WTC11 (cell line): ENCODE data around the gene ADIPOR2. TPM values are rescaled to one million over a fixed set of nuclear protein-coding genes. Genes with fewer than 3 reads are reported as not detected.

Experiments
- ATAC-seq: fragments of 200-7000 bp; cut with Tn5 transposase; 2 replicates; pipeline ENCODE4 v1.10.0; 2021; ENCODE audit warnings: mild to moderate bottlenecking, moderate library complexity
- CTCF ChIA-PET: fragments of 300-600 bp; sonication (Branson Sonifier 250); formaldehyde crosslinking; loops from one replicate; lab custom pipeline; 2021; ENCODE audit warnings: antibody characterized with exemption; lab: Charles Lee
- POLR2A ChIA-PET: fragments of 350-600 bp; sonication (Branson Sonifier 250); formaldehyde crosslinking; loops from one replicate; lab custom pipeline; 2021; ENCODE audit warnings: antibody characterized with exemption; lab: Charles Lee
- DNase-seq: peaks from one replicate; pipeline ENCODE4 v3.0.0; 2021; ENCODE audit warnings: low spot score
- H3K27ac Mint-ChIP-seq: 2 replicates; pipeline ENCODE4 v1.8.0; 2021; ENCODE audit warnings: mixed read lengths
- H3K27me3 Mint-ChIP-seq: 2 replicates; pipeline ENCODE4 v1.8.0; 2021; ENCODE audit warnings: low read depth, mild to moderate bottlenecking, moderate library complexity, mixed read lengths
- H3K36me3 Mint-ChIP-seq: 2 replicates; pipeline ENCODE4 v1.8.0; 2021; ENCODE audit warnings: mixed read lengths
- H3K4me1 Mint-ChIP-seq: 2 replicates; pipeline ENCODE4 v1.8.0; 2022; ENCODE audit warnings: mixed read lengths
- H3K4me3 Mint-ChIP-seq: 2 replicates; pipeline ENCODE4 v1.8.0; 2021; ENCODE audit warnings: mild to moderate bottlenecking, moderate library complexity, mixed read lengths
- H3K9me3 Mint-ChIP-seq: 2 replicates; pipeline ENCODE4 v1.8.0; 2021; ENCODE audit warnings: mixed read lengths
- ATF1 ChIP-seq: sonication (generic); formaldehyde crosslinking; IDR thresholded peaks from 2 replicates; pipeline ENCODE4 v1.8.1; 2023; ENCODE audit warnings: mild to moderate bottlenecking, moderate library complexity, missing genetic modification reagents
- ATF2 ChIP-seq: sonication (generic); formaldehyde crosslinking; IDR thresholded peaks from 2 replicates; pipeline ENCODE4 v1.8.1; 2022; ENCODE audit warnings: low read depth, missing genetic modification reagents, borderline replicate concordance
- E2F1 ChIP-seq: sonication (generic); formaldehyde crosslinking; IDR thresholded peaks from 2 replicates; pipeline ENCODE4 v1.8.0; 2022; ENCODE audit warnings: mild to moderate bottlenecking, missing genetic modification reagents
- E2F5 ChIP-seq: sonication (generic); formaldehyde crosslinking; IDR thresholded peaks from 2 replicates; pipeline ENCODE4 v1.8.1; 2022; ENCODE audit warnings: mild to moderate bottlenecking, moderate library complexity, missing genetic modification reagents
- MAX ChIP-seq: sonication (generic); formaldehyde crosslinking; IDR thresholded peaks from 2 replicates; pipeline ENCODE4 v1.8.0; 2022; ENCODE audit warnings: mild to moderate bottlenecking, missing genetic modification reagents
- MYBL2 ChIP-seq: sonication (generic); formaldehyde crosslinking; IDR thresholded peaks from 2 replicates; pipeline ENCODE4 v1.8.1; 2023; ENCODE audit warnings: mild to moderate bottlenecking, moderate library complexity, missing genetic modification reagents
- RORB ChIP-seq: fragments of 250-450 bp; sonication (Bioruptor Pico); IDR thresholded peaks from 2 replicates; pipeline ENCODE4 v1.9.0; 2021; ENCODE audit warnings: mild to moderate bottlenecking
- SMAD4 ChIP-seq: sonication (generic); formaldehyde crosslinking; IDR thresholded peaks from 2 replicates; pipeline ENCODE4 v1.8.0; 2022; ENCODE audit warnings: mild to moderate bottlenecking, missing genetic modification reagents
- ZMAT4 ChIP-seq: fragments of 250-450 bp; sonication (Bioruptor Pico); IDR thresholded peaks from 2 replicates; pipeline ENCODE4 v1.9.0; 2021; ENCODE audit warnings: mild to moderate bottlenecking
- ZNF138 ChIP-seq: sonication (generic); formaldehyde crosslinking; conservative IDR thresholded peaks from 2 replicates; pipeline ENCODE4 v1.8.1; 2022; ENCODE audit warnings: mild to moderate bottlenecking, moderate library complexity, missing genetic modification reagents
- ZNF232 ChIP-seq: sonication (generic); formaldehyde crosslinking; IDR thresholded peaks from 2 replicates; pipeline ENCODE4 v1.8.0; 2022; ENCODE audit warnings: mild to moderate bottlenecking, missing genetic modification reagents
- ZNF263 ChIP-seq: sonication (generic); formaldehyde crosslinking; IDR thresholded peaks from 2 replicates; pipeline ENCODE4 v1.8.1; 2022; ENCODE audit warnings: low read depth, mild to moderate bottlenecking, moderate library complexity, missing genetic modification reagents
- ZNF671 ChIP-seq: fragments of 250-450 bp; sonication (Bioruptor Pico); IDR thresholded peaks from 2 replicates; pipeline ENCODE4 v1.8.0; 2021; ENCODE audit warnings: mild to moderate bottlenecking
- total RNA-seq: library from RNA; stranded (reverse); gene quantifications from 3 replicates; pipeline ENCODE4 v1.2.3, GENCODE V29; 2021
- TF ChIP-seq, protein P1 (sequence below): sonication (generic); formaldehyde crosslinking; IDR thresholded peaks from 2 replicates; pipeline ENCODE4 v1.8.1; 2022; ENCODE audit warnings: mild to moderate bottlenecking, missing genetic modification reagents, moderate library complexity, borderline replicate concordance
- TF ChIP-seq, protein P2 (sequence below): sonication (generic); formaldehyde crosslinking; IDR thresholded peaks from 2 replicates; pipeline ENCODE4 v1.8.0; 2022; ENCODE audit warnings: missing genetic modification reagents
- TF ChIP-seq, protein P3 (sequence below): fragments of 250-450 bp; sonication (Bioruptor Pico); conservative IDR thresholded peaks from 2 replicates; pipeline ENCODE4 v1.9.0; 2021; ENCODE audit warnings: mild to moderate bottlenecking

ADIPOR2 gene
- total RNA-seq, 1 experiment from 2014 or later, result 38.4 TPM

DNA sequence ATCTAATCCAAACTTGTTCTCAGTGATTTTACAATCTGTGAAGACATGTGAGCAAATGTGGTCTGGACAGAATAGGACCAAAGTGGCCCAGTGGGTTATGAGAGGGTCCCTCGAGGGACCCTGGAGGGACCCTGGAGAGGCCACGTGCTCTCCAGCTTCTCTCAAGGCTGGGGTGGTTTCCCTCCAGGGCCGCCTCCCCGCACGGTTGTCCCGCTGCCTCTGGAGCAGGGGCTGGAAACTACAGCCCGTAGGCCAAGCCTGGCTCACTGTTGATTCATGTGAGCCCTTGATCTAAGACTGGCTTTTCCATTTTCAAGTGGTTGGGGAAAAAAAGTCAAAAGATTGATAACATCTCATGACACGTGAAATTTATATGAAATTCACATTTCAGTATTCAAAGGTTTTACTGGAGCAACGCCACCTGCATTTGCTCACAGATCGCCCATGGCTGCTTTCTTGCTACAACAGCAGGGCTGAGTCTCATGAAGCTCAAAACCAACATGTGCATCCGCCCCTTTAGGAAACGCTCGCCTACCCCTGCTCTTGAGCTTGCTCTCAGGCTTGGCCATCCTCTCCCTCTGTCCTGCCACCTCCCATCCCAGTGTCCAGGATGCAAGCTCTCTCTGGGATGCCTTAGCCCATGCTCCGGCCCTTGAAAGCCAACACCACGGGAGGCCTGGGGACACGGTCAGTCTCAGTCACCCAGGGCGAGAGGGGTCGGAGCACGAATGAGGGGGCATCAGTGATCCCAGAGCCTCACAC lies 117.3 kb downstream of the ADIPOR2 start:
- H3K36me3 Mint-ChIP-seq, result no peaks in the 10 kb centered on the region
- H3K9me3 Mint-ChIP-seq, result 0 out of 2 replicates have a peak, but pooled peaks cover 3% of the 10 kb centered on the region
- no peak overlapping the region for H3K4me3 Mint-ChIP-seq
- H3K4me1 Mint-ChIP-seq, result peaks cover 6% of the 10 kb centered on the region; the same call in 1 of the 2 replicates
- ChIA-PET CTCF (no interaction called here), POLR2A (no interaction called here)
- DNase-seq, result no peak
- TF ChIP-seq, protein P1, sequence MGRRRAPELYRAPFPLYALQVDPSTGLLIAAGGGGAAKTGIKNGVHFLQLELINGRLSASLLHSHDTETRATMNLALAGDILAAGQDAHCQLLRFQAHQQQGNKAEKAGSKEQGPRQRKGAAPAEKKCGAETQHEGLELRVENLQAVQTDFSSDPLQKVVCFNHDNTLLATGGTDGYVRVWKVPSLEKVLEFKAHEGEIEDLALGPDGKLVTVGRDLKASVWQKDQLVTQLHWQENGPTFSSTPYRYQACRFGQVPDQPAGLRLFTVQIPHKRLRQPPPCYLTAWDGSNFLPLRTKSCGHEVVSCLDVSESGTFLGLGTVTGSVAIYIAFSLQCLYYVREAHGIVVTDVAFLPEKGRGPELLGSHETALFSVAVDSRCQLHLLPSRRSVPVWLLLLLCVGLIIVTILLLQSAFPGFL, result no peak
- TF ChIP-seq ZNF232, result no peak
- no peak for TF ChIP-seq ATF2
- no peak for TF ChIP-seq SMAD4 (CRISPR knock-in tag)
- TF ChIP-seq, protein P2, sequence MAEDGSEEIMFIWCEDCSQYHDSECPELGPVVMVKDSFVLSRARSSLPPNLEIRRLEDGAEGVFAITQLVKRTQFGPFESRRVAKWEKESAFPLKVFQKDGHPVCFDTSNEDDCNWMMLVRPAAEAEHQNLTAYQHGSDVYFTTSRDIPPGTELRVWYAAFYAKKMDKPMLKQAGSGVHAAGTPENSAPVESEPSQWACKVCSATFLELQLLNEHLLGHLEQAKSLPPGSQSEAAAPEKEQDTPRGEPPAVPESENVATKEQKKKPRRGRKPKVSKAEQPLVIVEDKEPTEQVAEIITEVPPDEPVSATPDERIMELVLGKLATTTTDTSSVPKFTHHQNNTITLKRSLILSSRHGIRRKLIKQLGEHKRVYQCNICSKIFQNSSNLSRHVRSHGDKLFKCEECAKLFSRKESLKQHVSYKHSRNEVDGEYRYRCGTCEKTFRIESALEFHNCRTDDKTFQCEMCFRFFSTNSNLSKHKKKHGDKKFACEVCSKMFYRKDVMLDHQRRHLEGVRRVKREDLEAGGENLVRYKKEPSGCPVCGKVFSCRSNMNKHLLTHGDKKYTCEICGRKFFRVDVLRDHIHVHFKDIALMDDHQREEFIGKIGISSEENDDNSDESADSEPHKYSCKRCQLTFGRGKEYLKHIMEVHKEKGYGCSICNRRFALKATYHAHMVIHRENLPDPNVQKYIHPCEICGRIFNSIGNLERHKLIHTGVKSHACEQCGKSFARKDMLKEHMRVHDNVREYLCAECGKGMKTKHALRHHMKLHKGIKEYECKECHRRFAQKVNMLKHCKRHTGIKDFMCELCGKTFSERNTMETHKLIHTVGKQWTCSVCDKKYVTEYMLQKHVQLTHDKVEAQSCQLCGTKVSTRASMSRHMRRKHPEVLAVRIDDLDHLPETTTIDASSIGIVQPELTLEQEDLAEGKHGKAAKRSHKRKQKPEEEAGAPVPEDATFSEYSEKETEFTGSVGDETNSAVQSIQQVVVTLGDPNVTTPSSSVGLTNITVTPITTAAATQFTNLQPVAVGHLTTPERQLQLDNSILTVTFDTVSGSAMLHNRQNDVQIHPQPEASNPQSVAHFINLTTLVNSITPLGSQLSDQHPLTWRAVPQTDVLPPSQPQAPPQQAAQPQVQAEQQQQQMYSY (CRISPR knock-in tag), result no peak
- TF ChIP-seq ZNF138 (CRISPR knock-in tag), result no peak
- TF ChIP-seq, protein P3, sequence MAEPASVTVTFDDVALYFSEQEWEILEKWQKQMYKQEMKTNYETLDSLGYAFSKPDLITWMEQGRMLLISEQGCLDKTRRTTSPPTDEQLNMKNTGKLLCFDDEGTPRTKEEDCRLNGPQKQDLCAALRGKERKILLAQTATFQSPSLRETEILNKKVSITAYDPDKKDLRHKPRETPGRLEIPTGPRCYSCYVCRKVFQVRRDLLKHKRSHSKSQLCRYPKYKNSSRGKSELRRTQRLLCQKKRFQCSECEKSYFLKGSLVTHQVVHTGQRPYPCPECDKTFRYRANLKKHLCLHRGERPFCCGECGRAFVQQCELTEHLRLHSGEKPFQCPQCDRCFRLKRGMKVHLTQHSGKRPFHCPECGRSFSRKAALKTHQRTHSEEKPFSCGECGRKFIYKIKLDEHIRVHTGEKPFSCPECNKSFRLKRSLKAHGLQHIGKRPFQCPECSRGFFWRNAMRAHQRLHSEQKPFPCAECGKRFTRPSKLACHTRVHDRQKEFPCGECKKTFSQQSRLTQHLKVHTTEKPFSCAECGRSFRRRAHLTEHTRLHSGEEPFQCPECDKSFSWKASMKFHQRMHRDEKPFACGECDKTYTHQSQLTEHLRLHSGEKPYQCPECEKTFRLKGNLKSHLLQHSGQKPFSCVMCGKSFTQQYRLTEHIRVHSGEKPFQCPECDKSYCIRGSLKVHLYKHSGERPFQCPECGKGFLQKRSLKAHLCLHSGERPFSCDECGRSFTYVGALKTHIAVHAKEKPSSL (CRISPR knock-in tag), result no peak
- TF ChIP-seq E2F5 (CRISPR knock-in tag), result no peak
- ATAC-seq, result no peak
- H3K27me3 Mint-ChIP-seq, result no peaks in the 10 kb centered on the region
- H3K27ac Mint-ChIP-seq, result no peak overlapping the region

DNA sequence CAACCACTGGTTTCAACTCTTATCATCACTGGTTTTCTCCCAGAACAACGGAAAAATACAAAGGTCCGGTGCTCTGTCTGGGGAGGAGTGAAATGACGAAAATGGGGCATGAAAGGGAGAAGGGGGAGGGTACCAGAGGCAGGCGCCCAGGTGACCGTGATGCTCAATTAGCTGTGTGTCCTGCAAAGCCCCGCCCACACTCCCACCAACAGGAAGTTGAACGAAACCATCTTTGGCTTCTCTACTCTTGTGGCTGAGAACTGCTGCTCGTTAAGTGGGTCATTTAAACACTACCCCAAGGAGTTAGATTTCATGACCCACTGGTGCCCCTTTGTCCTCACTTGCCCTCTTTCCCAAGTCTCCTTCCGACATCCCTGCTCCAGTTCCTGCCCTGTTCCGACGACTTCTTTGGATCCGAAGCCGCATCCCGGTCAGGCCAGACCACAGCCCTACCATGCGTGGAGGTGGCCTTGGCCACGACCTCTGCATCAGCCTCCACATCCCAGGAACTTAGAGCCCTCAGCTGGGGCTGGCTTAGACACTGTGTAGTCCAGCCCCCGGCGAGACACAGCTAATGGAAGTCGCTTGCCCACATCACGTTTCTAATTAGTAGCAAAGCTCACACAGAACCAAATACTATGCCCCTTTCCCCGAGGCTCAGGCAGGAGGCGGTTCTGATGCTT lies 118.1 kb downstream of the ADIPOR2 start:
- Mint-ChIP-seq H3K4me1 (peaks cover 6% of the 10 kb centered on the region; the same call in 1 of the 2 replicates), H3K27me3 (no peaks in the 10 kb centered on the region), H3K36me3 (no peaks in the 10 kb centered on the region)
- DNase-seq (no peak), ATAC-seq (peak; percentile 9; the same call in 1 of the 2 replicates)
- TF ChIP-seq E2F1 (no peak), MYBL2 (CRISPR knock-in tag) (no peak), ZNF138 (CRISPR knock-in tag) (no peak), ZNF671 (CRISPR knock-in tag) (no peak), ZNF263 (no peak), ATF1 (CRISPR knock-in tag) (no peak), ZMAT4 (CRISPR knock-in tag) (no peak), MAX (no peak), SMAD4 (CRISPR knock-in tag) (no peak), RORB (CRISPR knock-in tag) (no peak)
- TF ChIP-seq, all 79 proteins: peak for 0
- Mint-ChIP-seq H3K9me3 (0 out of 2 replicates have a peak, but pooled peaks cover 3% of the 10 kb centered on the region), H3K27ac (peak overlapping the region; percentile 38; the same call in 1 of the 2 replicates), H3K4me3 (no peak overlapping the region)
- ChIA-PET POLR2A (no interaction called here), CTCF (no interaction called here)
